Small intestine (tissue), 16 donors: ENCODE data around the gene FAM107B. TPM values are rescaled to one million over a fixed set of nuclear protein-coding genes. Genes with fewer than 3 reads are reported as not detected.
"Not testable (repeated sequence)": the region's sequence is repeated elsewhere in the genome, so short reads cannot be mapped to it uniquely, and the experiment has no call there.

Experiments used
- DNase-seq, 2 donors: peaks; one replicate each; pipeline versions ENCODE4 v3.0.0 to v3.0.0-alpha.2; 2013
- FAIRE-seq: peaks from 2 replicates; lab custom pipeline; 2012; peaks lifted over from hg19 to GRCh38; lab: Jason Lieb, UNC
- H3K27ac ChIP-seq, 3 donors: one replicate each; pipeline ENCODE4 v1.5.1; 2013; ENCODE audit warnings: low read length in 2 of 3, mild to moderate bottlenecking in 2 of 3, control low read depth in 1 of 3, inconsistent platforms in 1 of 3, low read depth in 1 of 3, moderate library complexity in 1 of 3
- H3K27me3 ChIP-seq, 3 donors: one replicate each; pipeline ENCODE4 v1.6.1; 2013; ENCODE audit warnings: low read length in 3 of 3, inconsistent platforms in 1 of 3; ENCODE audit not compliant: control insufficient read depth in 3 of 3, insufficient read depth in 3 of 3
- H3K36me3 ChIP-seq, 3 donors: one replicate each; pipeline ENCODE4 v1.6.1; 2013; ENCODE audit warnings: low read length in 3 of 3, inconsistent platforms in 1 of 3, low read depth in 1 of 3, mild to moderate bottlenecking in 1 of 3, moderate library complexity in 1 of 3; ENCODE audit not compliant: control insufficient read depth in 3 of 3, insufficient read depth in 2 of 3
- H3K4me1 ChIP-seq, 3 donors: one replicate each; pipeline ENCODE4 v1.6.1; 2013; ENCODE audit warnings: low read length in 2 of 3, inconsistent platforms in 1 of 3, low read depth in 1 of 3, mild to moderate bottlenecking in 1 of 3, moderate library complexity in 1 of 3; ENCODE audit not compliant: control insufficient read depth in 3 of 3, insufficient read depth in 2 of 3
- H3K4me3 ChIP-seq, 3 donors: one replicate each; pipeline ENCODE4 v1.5.1; 2013; ENCODE audit warnings: low read length in 3 of 3, control low read depth in 1 of 3, inconsistent platforms in 1 of 3, low read depth in 1 of 3, mild to moderate bottlenecking in 1 of 3, moderate library complexity in 1 of 3
- H3K9me3 ChIP-seq, 2 donors: one replicate each; pipeline ENCODE4 v1.6.1; 2013; ENCODE audit warnings: low read depth in 1 of 2, low read length in 1 of 2; ENCODE audit not compliant: control insufficient read depth in 2 of 2, insufficient read depth in 1 of 2
- WGBS, 3 donors: extraction: QIAGEN DNeasy Blood & Tissue Kit; methylation state at CpG; one replicate each; pipeline ENCODE4 v1.1.7; 2013; 5-methylcytosine and 5-hydroxymethylcytosine counted together
- long read RNA-seq, 10 donors: transcript quantifications; one replicate each; lab custom pipeline, GENCODE V29; 2026
- polyA plus RNA-seq, 4 donors: library from polyadenylated mRNA; stranded (reverse) in 3 of 4; unstranded in 1 of 4; fragments of 200-250 nt in 3 of 4; fragments of 120-200 nt in 1 of 4; gene quantifications; one replicate each; pipeline versions ENCODE4 v1.2.1 to v1.2.3, GENCODE V29; 2013
- donor health status: healthy with polysubstance abuse.
- donor health status: control.
- donor health status: control.
- donor health status: Bipolar disorder and iron deficiency.
- donor health status: healthy.

FAM107B gene
- polyA plus RNA-seq: 10 to 100 TPM; 33.3 to 50.5 (median 38.7) TPM
- long read RNA-seq, donor 1, transcript FAM107B-205 (5 exons, 2,374 nt): minor isoform, 6 of 40 reads
- long read RNA-seq, donor 1, transcript FAM107B-211 (4 exons, 2,633 nt): major isoform, 17 of 40 reads
- long read RNA-seq, donor 1, transcript FAM107B-223 (4 exons, 559 nt): minor isoform, 15 of 40 reads
- long read RNA-seq, donor 1, partial matches to known transcripts: 0 of 40 reads
- long read RNA-seq, donor 1, other reads (novel, unspliced or antisense): 0 of 40 reads
- long read RNA-seq, donor 2, partial matches to known transcripts: 0 of 4 reads
- long read RNA-seq, donor 2, other reads (novel, unspliced or antisense): 0 of 4 reads
- long read RNA-seq, donor 3, partial matches to known transcripts: 0 of 10 reads
- long read RNA-seq, donor 3, other reads (novel, unspliced or antisense): 0 of 10 reads
- long read RNA-seq, donor 4: 0 reads
- long read RNA-seq, donor 5, partial matches to known transcripts: 0 of 7 reads
- long read RNA-seq, donor 5, other reads (novel, unspliced or antisense): 0 of 7 reads
- long read RNA-seq, donor 6, transcript FAM107B-211 (4 exons, 2,633 nt): major isoform, 6 of 13 reads
- long read RNA-seq, donor 6, partial matches to known transcripts: 0 of 13 reads
- long read RNA-seq, donor 6, other reads (novel, unspliced or antisense): 0 of 13 reads
- long read RNA-seq, donor 7: 0 reads
- long read RNA-seq, donor 8, partial matches to known transcripts: 0 of 1 reads
- long read RNA-seq, donor 8, other reads (novel, unspliced or antisense): 0 of 1 reads
- long read RNA-seq, donor 9, partial matches to known transcripts: 0 of 1 reads
- long read RNA-seq, donor 9, other reads (novel, unspliced or antisense): 0 of 1 reads
- long read RNA-seq, donor 10, transcript FAM107B-211 (4 exons, 2,633 nt): major isoform, 13 of 16 reads
- long read RNA-seq, donor 10, partial matches to known transcripts: 0 of 16 reads
- long read RNA-seq, donor 10, other reads (novel, unspliced or antisense): 0 of 16 reads

GRCh38 chr10:14774797-14775196 is at the start of gene FAM107B:
TSS of gene FAM107B (minus strand) at chr10:14774897. CDS start at chr10:14774663, 234 bp downstream.
- 87 to 92% (median 89%) methylated on average over 8 of the region's 8 CpGs for WGBS, 3 donors
- H3K36me3 ChIP-seq: no peaks in the 10 kb centered on the region
- FAIRE-seq: no peak
- peaks cover 0 to 10% (median 6%) of the 10 kb centered on the region in 3 donors for H3K4me1 ChIP-seq
- no peaks in the 10 kb centered on the region for H3K9me3 ChIP-seq
- H3K4me3 ChIP-seq: no peak within 1 kb of the TSS
- DNase-seq: no peak
- H3K27ac ChIP-seq: peak within 1 kb of the TSS in 1 of 3 donors; percentile 58
- no peaks in the 10 kb centered on the region for H3K27me3 ChIP-seq

DNA sequence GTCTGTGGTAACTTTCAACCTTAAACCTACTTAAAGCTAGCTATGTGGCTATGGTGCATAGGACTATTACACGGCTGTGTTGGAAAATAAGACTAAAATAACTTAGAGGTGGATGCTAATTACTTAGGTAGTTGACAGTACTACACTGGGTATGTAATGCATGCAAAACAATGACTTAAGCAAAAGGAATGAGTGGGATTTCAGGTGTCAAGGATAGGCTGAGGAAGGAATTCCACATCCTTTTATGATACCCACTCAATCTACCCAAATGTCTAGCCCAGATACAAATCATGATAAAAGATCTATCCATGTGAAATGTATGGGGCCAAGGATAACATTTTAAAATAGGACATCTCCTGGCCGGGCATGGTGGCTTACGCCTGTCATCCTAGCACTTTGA is 49.3 kb upstream of the FAM107B start:
- H3K27me3 ChIP-seq: no peaks in the 10 kb centered on the region
- no peak overlapping the region for H3K27ac ChIP-seq
- no peaks in the 10 kb centered on the region for H3K36me3 ChIP-seq
- no peak overlapping the region for H3K4me3 ChIP-seq
- H3K9me3 ChIP-seq: no peaks in the 10 kb centered on the region
- H3K4me1 ChIP-seq: peaks cover 0 to 7% (median 3%) of the 10 kb centered on the region in 3 donors
- 91 to 95% (median 93%) methylated on average over 3 of the region's 3 CpGs for WGBS, 3 donors
- no peak for FAIRE-seq
- no peak for DNase-seq

GRCh38 chr10:14822879-14823755 is 48.4 kb upstream of the FAM107B start:
- Histone ChIP-seq H3K4me3 (no peak overlapping the region), H3K36me3 (no peaks in the 10 kb centered on the region), H3K27me3 (no peaks in the 10 kb centered on the region), H3K4me1 (peaks cover 0 to 7% (median 3%) of the 10 kb centered on the region in 3 donors), H3K27ac (no peak overlapping the region), H3K9me3 (no peaks in the 10 kb centered on the region)
- FAIRE-seq (peak; percentile 53), DNase-seq (peak; percentile 15 to 28)
- WGBS, 3 donors: 28 to 36% (median 33%) methylated on average over 3 of the region's 3 CpGs

- no peaks in the 10 kb centered on the region for H3K9me3 ChIP-seq
- H3K4me3 ChIP-seq: no peak overlapping the region
- peaks cover 0 to 7% (median 3%) of the 10 kb centered on the region in 3 donors for H3K4me1 ChIP-seq
- FAIRE-seq: no peak
- WGBS, 3 donors: 60 to 76% (median 64%) methylated on average over 6 of the region's 6 CpGs
- DNase-seq: no peak
- H3K36me3 ChIP-seq: no peaks in the 10 kb centered on the region
- no peaks in the 10 kb centered on the region for H3K27me3 ChIP-seq
- no peak overlapping the region for H3K27ac ChIP-seq
These were observed 47.1 kb upstream of the FAM107B start for GRCh38 chr10:14821635-14822375.

DNA sequence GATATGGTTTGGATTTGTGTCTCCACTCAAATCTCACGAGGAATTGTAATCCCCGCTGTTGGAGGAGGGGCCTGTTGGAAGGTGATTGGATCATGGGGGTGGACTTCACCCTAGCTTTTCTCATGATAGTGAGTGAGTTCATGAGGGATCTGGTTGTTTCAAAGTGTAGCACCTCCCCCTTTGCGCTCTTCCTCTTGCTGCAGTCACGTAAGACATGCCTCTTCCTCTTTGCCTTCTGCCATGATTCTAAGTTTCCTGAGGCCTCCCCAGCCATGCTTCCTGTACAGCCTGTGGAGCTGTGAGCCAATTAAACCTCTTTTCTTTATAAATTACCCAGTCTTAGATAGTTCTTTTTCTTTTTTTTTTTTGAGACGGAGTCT is 46.1 kb upstream of the FAM107B start:
- no peak for DNase-seq
- H3K4me3 ChIP-seq: no peak overlapping the region
- peaks cover 0 to 7% (median 3%) of the 10 kb centered on the region in 3 donors for H3K4me1 ChIP-seq
- H3K36me3 ChIP-seq: no peaks in the 10 kb centered on the region
- FAIRE-seq: no peak
- no peaks in the 10 kb centered on the region for H3K9me3 ChIP-seq
- no peaks in the 10 kb centered on the region for H3K27me3 ChIP-seq
- WGBS, 3 donors: 91 to 95% (median 94%) methylated on average over 5 of the region's 5 CpGs
- H3K27ac ChIP-seq: no peak overlapping the region

DNA sequence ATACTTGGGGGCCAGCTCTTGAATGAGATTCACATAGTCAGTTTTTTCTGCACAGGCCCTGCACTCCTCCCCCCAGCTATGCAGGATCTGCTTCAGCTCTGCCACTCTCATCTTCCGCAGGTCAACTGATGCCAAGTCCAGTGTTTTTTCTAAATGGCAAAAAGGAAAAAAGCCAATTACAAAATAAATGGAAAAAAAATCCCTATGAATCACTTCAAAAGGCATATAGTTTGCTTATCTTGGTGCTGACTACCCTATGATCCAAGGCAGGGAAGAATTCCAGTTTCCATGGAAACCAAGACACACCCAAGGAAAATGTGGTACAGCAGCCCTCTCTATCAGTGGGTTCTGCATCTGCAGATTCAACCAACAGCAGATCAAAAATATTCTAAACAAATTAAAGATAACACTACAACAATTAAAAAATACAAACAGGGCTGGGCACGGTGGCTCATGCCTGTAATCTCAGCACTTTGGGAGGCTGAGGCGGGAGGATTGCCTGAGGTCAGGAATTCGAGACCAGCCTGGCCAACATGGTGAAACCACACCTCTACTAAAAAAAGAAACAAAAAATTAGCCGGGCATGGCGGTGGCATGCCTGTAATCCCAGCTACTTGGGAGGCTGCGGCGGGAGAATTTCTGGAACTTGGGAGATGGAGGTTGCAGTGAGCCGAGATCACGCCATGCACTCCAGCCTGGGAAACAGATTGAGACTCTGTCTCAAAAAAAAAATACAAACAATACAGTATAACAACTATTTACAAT is 45.5 kb upstream of the FAM107B start:
- FAIRE-seq (no peak), DNase-seq (peak in 1 of 2 donors; percentile 6)
- no peak overlapping the region for H3K27ac ChIP-seq
- H3K4me1 ChIP-seq: peaks cover 0 to 7% (median 3%) of the 10 kb centered on the region in 3 donors
- no peak overlapping the region for H3K4me3 ChIP-seq
- no peaks in the 10 kb centered on the region for H3K9me3 ChIP-seq
- H3K27me3 ChIP-seq: no peaks in the 10 kb centered on the region
- 93 to 95% (median 94%) methylated on average over 10 of the region's 10 CpGs for WGBS, 3 donors
- no peaks in the 10 kb centered on the region for H3K36me3 ChIP-seq

DNA sequence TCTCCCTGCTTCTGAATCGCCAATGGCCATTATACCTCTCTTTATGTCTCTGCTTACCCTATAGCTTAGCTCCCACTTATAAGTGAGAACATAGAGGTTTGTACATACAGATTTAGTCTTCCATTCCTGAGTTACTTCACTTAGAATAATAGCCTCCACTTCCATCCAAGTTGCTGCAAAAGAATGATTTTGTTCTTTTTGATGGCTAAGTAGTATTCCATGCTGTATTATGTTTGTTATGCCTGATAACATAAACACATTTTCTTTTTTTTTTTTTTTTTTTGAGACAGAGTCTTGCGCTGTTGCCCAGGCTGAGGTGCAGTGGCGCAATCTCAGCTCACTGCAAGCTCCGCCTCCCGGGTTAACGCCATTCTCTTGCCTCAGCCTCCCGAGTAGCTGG is 42.0 kb upstream of the FAM107B start:
- not testable (repeated sequence) for DNase-seq, H3K4me3 ChIP-seq, H3K9me3 ChIP-seq, H3K27me3 ChIP-seq, H3K4me1 ChIP-seq, FAIRE-seq, H3K27ac ChIP-seq, H3K36me3 ChIP-seq
- WGBS, 3 donors: 97 to 99% (median 99%) methylated on average over 4 to 7 of the region's 7 CpGs
